ENCODE measurements around the gene AP5S1. TPM values are rescaled to one million over a fixed set of nuclear protein-coding genes. Genes with fewer than 3 reads are reported as not detected.
A peak's percentile ranks its signal among the peaks of the same experiment; 100 is the strongest.

The AP5S1 gene
- total RNA-seq, 6 experiments from 2014 or later = 17.7 to 21.7 (median 19.4) TPM

GRCh38 chr20:3814928-3815495, 5.3 kb upstream of the AP5S1 start:
- no peak for TF ChIP-seq CTCF (IDR thresholded peaks at IDR 0.05)
- DNase-seq = no peak
- Mint-ChIP-seq H3K27me3 (ENCODE audit: insufficient read depth) (peaks cover 4% of the 10 kb centered on the region; the same call in 1 of the 2 replicates), H3K36me3 (ENCODE audit: low read depth) (peaks cover 4% of the 10 kb centered on the region; the same call in 1 of the 2 replicates), H3K9me3 (no peaks in the 10 kb centered on the region), H3K4me1 (ENCODE audit: low read depth) (peaks cover 55% of the 10 kb centered on the region), H3K27ac (no peak overlapping the region), H3K4me3 (no peak overlapping the region)

- Mint-ChIP-seq H3K4me3 (no peak overlapping the region), H3K4me1 (ENCODE audit: low read depth) (peaks cover 51% of the 10 kb centered on the region), H3K9me3 (no peaks in the 10 kb centered on the region), H3K27ac (no peak overlapping the region), H3K36me3 (ENCODE audit: low read depth) (no peaks in the 10 kb centered on the region; the same call in 1 of the 2 replicates), H3K27me3 (ENCODE audit: insufficient read depth) (peaks cover 4% of the 10 kb centered on the region; the same call in 1 of the 2 replicates)
- TF ChIP-seq CTCF (IDR thresholded peaks at IDR 0.05) = no peak
- no peak for DNase-seq
Observed at GRCh38 chr20:3815703-3816315, 4.5 kb upstream of the AP5S1 start.

- Mint-ChIP-seq H3K4me3 (no peak overlapping the region), H3K27me3 (ENCODE audit: insufficient read depth) (no peaks in the 10 kb centered on the region; the same call in 1 of the 2 replicates), H3K27ac (peak overlapping the region; percentile 82)
Observed at GRCh38 chr20:3818155-3819151, 1.9 kb upstream of the AP5S1 start.

GRCh38 chr20:3819411-3820047, 818 bp upstream of the AP5S1 start:
- Mint-ChIP-seq H3K36me3 (ENCODE audit: low read depth) (peaks cover 13% of the 10 kb centered on the region; the same call in 1 of the 2 replicates), H3K27me3 (ENCODE audit: insufficient read depth) (no peaks in the 10 kb centered on the region; the same call in 1 of the 2 replicates), H3K4me1 (ENCODE audit: low read depth) (peaks cover 29% of the 10 kb centered on the region), H3K9me3 (no peaks in the 10 kb centered on the region), H3K4me3 (peak overlapping the region; percentile 97), H3K27ac (peak overlapping the region; percentile 82)
- DNase-seq = no peak
- TF ChIP-seq CTCF (IDR thresholded peaks at IDR 0.05) = no peak

More at GRCh38 chr20:3818155-3819151, 1.9 kb upstream of the AP5S1 start:
- H3K4me1 Mint-ChIP-seq (ENCODE audit: low read depth) = peaks cover 32% of the 10 kb centered on the region
- peak; percentile 85 for DNase-seq
- peaks cover 13% of the 10 kb centered on the region; the same call in 1 of the 2 replicates for H3K36me3 Mint-ChIP-seq (ENCODE audit: low read depth)
- no peaks in the 10 kb centered on the region for H3K9me3 Mint-ChIP-seq
- peak; percentile 90 for TF ChIP-seq CTCF (IDR thresholded peaks at IDR 0.05)

All from HFFc6 (cell line).